Activated CD4-positive, alpha-beta memory T cell treated with anti-CD3 and anti-CD28 coated beads for 36 hours (primary cell): Measurements from ENCODE around the gene OSM. TPM values are rescaled to one million over a fixed set of nuclear protein-coding genes. Genes with fewer than 3 reads are reported as not detected.

Source experiments
- CTCF ChIA-PET: fragments of 350-600 bp; sonication (Branson Sonifier 250); formaldehyde crosslinking; loops from one replicate; lab custom pipeline; 2021; ENCODE audit warnings: antibody characterized with exemption, inconsistent platforms; lab: Charles Lee
- POLR2A ChIA-PET: fragments of 350-600 bp; sonication (Branson Sonifier 250); formaldehyde crosslinking; loops from one replicate; lab custom pipeline; 2021; ENCODE audit warnings: antibody characterized with exemption; lab: Charles Lee
- DNase-seq: peaks from one replicate; pipeline ENCODE4 v3.0.0-alpha.2; 2020
- H3K27ac Mint-ChIP-seq: one replicate; pipeline ENCODE4 v1.8.0; 2021; ENCODE audit warnings: mixed read lengths
- H3K27me3 Mint-ChIP-seq: one replicate; pipeline ENCODE4 v1.8.0; 2021; ENCODE audit warnings: mixed read lengths
- H3K36me3 Mint-ChIP-seq: one replicate; pipeline ENCODE4 v1.8.0; 2021; ENCODE audit warnings: mixed read lengths
- H3K4me1 Mint-ChIP-seq: one replicate; pipeline ENCODE4 v1.8.0; 2021; ENCODE audit warnings: low read depth, mixed read lengths
- H3K4me3 Mint-ChIP-seq: one replicate; pipeline ENCODE4 v1.8.0; 2021; ENCODE audit warnings: mild to moderate bottlenecking, mixed read lengths
- H3K9me3 Mint-ChIP-seq: one replicate; pipeline ENCODE4 v1.8.0; 2021; ENCODE audit warnings: mixed read lengths
- intact Hi-C: fragments of 100-400 bp; cut with micrococcal nuclease; formaldehyde crosslinking; loops from one replicate; pipeline ENCODE4 v1.15.1; 2023
- total RNA-seq, 2 experiments: library from RNA; stranded (reverse); gene quantifications; one replicate each; pipeline ENCODE4 v1.2.3, GENCODE V29; 2021

The OSM gene
- total RNA-seq, 2 experiments from 2014 or later, result 39.6 to 41.2 TPM

DNA sequence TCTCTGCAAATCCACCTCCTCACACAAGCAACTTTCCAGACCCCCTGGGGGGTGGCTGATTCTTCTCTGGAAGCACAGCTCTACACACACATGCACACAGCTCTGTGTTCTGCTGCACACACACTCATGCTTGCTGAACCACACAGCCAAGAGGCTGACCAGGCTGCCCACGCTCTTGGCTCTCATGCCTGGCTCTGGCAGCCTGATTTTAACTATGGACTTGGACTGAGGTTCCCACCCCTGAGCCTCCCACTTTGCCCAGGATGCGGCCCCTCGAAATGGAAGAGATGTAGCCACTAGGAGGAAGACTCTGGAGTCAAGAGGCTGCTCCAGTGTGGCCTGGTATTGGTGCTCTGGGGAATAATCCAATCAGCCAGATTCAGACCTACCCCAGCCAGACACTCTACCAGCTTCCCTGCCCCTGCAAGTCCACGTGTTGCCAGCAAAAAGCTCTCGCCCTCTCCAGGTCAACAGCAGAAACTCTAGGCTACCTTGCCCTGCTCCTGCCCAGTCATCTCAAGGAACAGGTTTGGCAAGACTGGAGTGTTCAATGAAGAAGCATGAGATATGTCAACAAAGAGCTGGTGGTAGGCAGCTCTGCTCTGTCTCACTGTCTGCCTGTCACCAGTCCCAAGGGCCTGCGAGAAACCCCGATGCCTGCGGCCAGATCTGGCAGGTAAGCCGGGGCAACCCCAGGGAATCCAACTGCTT lies 31.5 kb upstream of the OSM start:
- intact Hi-C loops, result no loop called here
- Mint-ChIP-seq H3K36me3 (peaks cover 17% of the 10 kb centered on the region), H3K27me3 (no peaks in the 10 kb centered on the region), H3K9me3 (no peaks in the 10 kb centered on the region), H3K27ac (peak overlapping the region; percentile 51), H3K4me1 (peaks cover 68% of the 10 kb centered on the region), H3K4me3 (no peak overlapping the region)
- DNase-seq, result no peak
- POLR2A ChIA-PET, result interaction anchor here (1.0 kb wide), 1 partner anchor 16 kb away, joined by 3 read pairs; no protein-coding TSS in a partner anchor
- CTCF ChIA-PET, result interaction anchor here (2.5 to 3.2 kb wide), 2 partner anchors 9 to 10 kb away, joined by 14 to 25 read pairs; partner anchors contain the start of gene CASTOR1

DNA sequence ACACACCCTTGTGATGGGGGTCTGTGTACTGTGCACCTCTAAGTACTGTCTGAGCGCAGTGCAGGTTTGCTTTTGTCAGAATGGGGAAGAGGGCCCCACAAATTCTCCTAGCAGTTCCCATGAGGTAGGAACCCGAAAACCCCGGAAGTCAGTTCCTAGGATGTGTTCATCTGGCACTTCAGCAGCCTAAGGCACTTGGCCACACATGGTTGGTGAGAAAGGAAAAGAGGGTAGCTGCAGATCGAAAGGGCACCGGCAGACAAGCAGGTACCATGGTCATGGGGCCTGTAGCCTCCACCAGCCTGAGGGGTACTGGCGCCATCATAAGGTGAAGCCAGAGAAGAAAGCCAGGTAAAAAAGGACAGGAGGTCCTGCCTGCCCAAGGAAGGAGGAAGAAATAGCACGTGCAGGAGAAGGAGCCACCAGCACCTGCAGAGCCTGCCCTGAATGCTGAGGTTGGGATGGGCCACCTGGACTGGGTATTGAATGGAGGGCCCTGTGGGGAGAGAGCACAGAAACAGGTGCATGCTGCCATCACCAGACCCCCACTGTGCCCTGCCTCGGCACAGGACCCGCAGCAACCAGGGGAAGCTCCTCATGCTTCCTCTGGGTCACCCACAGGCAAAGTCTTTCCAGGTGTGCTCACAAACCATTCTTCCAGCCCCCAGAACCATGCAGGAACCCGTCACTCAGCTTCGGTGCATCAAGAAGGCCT lies 30.8 kb upstream of the OSM start:
- Mint-ChIP-seq H3K4me1 (peaks cover 60% of the 10 kb centered on the region), H3K27me3 (no peaks in the 10 kb centered on the region), H3K4me3 (no peak overlapping the region), H3K36me3 (peaks cover 19% of the 10 kb centered on the region), H3K27ac (peak overlapping the region; percentile 61), H3K9me3 (no peaks in the 10 kb centered on the region)
- POLR2A ChIA-PET, result no interaction called here
- CTCF ChIA-PET, result interaction anchor here (2.5 kb wide), 1 partner anchor 10 kb away, joined by 14 read pairs; no protein-coding TSS in a partner anchor
- no peak for DNase-seq
- intact Hi-C loops, result no loop called here

DNA sequence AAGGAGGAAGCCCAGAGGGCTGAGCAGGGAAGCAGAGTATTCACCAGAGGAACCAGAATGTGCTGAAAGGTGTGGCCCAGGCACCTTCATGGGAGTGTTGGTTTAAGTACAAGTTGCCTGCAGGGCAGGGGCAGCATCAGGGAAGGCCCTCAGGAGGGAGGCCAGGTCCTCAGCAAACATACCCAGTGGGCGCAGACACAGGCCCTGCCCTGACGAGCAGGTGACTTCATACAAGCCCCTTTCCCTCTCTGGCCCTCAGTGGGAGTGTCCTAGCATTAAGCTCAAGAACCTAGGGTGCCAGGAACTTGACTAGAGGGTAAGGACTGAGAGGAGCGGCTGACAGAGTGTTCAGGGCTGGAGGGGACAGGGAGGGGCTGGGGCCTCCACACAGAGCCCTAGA lies 30.2 kb upstream of the OSM start:
- Mint-ChIP-seq H3K27me3 (no peaks in the 10 kb centered on the region), H3K4me3 (no peak overlapping the region), H3K36me3 (peaks cover 19% of the 10 kb centered on the region), H3K27ac (peak overlapping the region; percentile 61), H3K9me3 (no peaks in the 10 kb centered on the region), H3K4me1 (peaks cover 54% of the 10 kb centered on the region)
- ChIA-PET POLR2A (no interaction called here), CTCF (interaction anchor here (2.1 to 2.5 kb wide), 2 partner anchors 9 to 90 kb away, joined by 5 to 14 read pairs; partner anchors contain the start of gene RNF215)
- no peak for DNase-seq
- intact Hi-C loops, result no loop called here

DNA sequence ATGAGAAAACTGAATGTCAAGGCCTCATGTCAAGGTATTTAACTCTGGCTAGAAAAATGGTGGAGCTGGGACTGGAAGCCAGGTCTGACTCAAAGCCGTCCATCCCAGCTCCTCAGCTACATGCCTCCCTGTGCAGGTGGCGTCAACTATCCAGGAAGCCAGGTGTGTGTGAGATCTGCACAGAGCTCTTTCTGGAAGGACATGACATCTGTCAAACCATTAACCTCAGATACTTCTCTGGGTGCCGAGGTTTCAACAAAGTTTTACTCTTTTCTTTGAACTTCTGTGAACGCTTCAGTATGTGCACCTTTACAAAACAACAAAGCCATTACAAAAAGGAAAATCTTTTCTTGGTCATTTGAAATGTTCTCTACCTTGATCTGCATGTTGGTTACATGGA lies 29.7 kb upstream of the OSM start:
- no peaks in the 10 kb centered on the region for H3K9me3 Mint-ChIP-seq
- intact Hi-C loops, result no loop called here
- no peak overlapping the region for H3K4me3 Mint-ChIP-seq
- peaks cover 16% of the 10 kb centered on the region for H3K36me3 Mint-ChIP-seq
- POLR2A ChIA-PET, result interaction anchor here (0.5 kb wide), 1 partner anchor 449 kb away, joined by 3 read pairs; no protein-coding TSS in a partner anchor
- peak overlapping the region; percentile 61 for H3K27ac Mint-ChIP-seq
- H3K4me1 Mint-ChIP-seq, result peaks cover 49% of the 10 kb centered on the region
- no peak for DNase-seq
- CTCF ChIA-PET, result interaction anchor here (1.2 to 2.5 kb wide), 3 partner anchors 8 to 96 kb away, joined by 3 to 14 read pairs (median 5); partner anchors contain the start of gene RNF215
- H3K27me3 Mint-ChIP-seq, result no peaks in the 10 kb centered on the region

DNA sequence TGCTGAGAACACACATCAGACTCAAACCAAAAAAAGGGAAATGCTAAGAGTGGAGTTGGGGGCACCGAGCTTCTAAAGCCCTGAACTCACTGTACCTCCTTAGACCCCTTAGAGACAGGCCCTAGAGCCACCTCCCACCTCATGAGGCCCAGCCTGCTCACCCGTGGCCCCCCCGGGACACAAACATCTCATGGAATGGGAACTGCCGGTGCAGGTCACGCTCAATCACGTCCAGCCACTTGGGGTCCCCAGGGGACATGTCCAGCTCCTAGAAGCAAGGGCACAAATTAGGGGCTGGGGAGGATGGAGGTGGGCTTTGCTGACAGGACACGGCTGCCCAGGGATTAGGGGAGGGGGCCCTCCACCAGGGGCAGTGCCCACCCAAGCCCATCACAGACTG lies 28.9 kb upstream of the OSM start:
- no peak overlapping the region for H3K27ac Mint-ChIP-seq
- no peak for DNase-seq

DNA sequence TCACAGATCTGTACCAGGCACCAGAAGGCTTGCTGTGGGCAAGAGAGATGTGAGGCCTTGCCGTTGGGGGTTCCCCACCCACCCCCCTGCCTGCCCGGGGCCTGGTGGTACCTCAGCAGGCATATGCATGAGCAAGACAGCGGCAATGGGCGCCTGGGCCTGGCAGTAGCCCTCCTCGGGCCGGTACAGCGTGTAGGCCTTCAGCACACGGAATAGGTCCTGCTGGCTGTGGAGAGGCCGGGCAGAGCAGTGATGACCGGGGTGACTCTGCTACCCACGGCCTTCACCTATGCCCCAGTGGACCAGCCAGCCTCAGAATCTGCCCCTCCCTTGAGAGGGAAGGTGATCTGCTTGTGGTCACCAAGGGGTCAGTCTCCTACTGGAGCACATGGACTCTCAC lies 28.2 kb upstream of the OSM start:
- no peak for DNase-seq
- Mint-ChIP-seq H3K9me3 (no peaks in the 10 kb centered on the region), H3K4me1 (peaks cover 44% of the 10 kb centered on the region), H3K36me3 (peaks cover 10% of the 10 kb centered on the region), H3K27ac (no peak overlapping the region), H3K4me3 (no peak overlapping the region), H3K27me3 (no peaks in the 10 kb centered on the region)
- ChIA-PET CTCF (interaction anchor here (2.1 kb wide), 1 partner anchor 92 kb away, joined by 5 read pairs; the partner anchor contains the start of gene RNF215), POLR2A (interaction anchor here (1.6 kb wide), 1 partner anchor 10 kb away, joined by 4 read pairs; no protein-coding TSS in a partner anchor)
- intact Hi-C loops, result no loop called here

More for the DNA sequence above, 28.9 kb upstream of the OSM start:
- Mint-ChIP-seq H3K36me3 (peaks cover 10% of the 10 kb centered on the region), H3K4me3 (no peak overlapping the region), H3K9me3 (no peaks in the 10 kb centered on the region), H3K27me3 (no peaks in the 10 kb centered on the region), H3K4me1 (peaks cover 42% of the 10 kb centered on the region)
- intact Hi-C loops, result no loop called here
- ChIA-PET POLR2A (interaction anchor here (0.5 kb wide), 1 partner anchor 450 kb away, joined by 3 read pairs; no protein-coding TSS in a partner anchor), CTCF (interaction anchor here (1.2 to 2.5 kb wide), 3 partner anchors 8 to 96 kb away, joined by 3 to 14 read pairs (median 5); partner anchors contain the start of gene RNF215)

DNA sequence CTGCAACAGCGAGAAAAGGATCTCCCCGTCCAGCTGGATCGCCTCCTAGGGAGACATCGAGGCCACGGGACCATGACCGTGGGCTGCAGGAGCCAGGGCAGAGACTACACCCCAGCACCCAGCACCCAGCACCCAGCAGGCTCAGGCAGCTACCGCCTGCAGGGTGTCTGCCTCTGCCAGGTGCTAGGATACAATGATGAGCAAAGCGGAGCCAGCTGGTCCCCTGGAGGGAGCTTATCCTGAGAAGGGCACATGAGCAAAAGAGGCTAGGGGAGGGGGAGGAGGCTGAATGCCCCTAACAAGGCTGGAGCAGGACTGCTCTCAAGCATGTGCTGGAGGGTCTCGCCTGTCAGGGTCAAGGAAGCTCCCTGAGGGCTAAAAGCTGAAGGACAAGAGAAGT lies 27.4 kb upstream of the OSM start:
- Mint-ChIP-seq H3K4me1 (peaks cover 42% of the 10 kb centered on the region), H3K27me3 (no peaks in the 10 kb centered on the region), H3K36me3 (peaks cover 7% of the 10 kb centered on the region), H3K4me3 (no peak overlapping the region), H3K9me3 (no peaks in the 10 kb centered on the region), H3K27ac (no peak overlapping the region)
- DNase-seq, result no peak
- CTCF ChIA-PET, result no interaction called here
- POLR2A ChIA-PET, result interaction anchor here (1.6 kb wide), 1 partner anchor 11 kb away, joined by 4 read pairs; no protein-coding TSS in a partner anchor
- intact Hi-C loops, result no loop called here

DNA sequence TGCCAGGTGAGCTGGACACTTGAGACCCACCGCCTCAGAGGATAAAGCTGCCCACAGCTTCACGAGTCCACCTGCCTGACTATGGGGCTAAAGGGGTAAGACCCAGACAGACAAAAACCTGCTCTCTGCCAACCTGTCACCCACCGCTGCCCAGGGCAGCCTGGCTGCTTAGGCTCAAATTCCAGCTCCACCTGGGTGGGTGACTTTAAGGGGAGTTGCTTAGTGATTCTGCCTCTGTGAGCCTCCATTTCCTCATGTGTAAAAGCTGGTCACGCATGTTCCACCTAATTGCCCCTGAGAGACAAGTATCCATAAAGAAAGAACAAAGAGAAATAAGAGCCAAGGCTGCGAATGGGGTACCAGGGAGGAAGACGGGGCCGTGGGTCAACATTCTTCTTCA lies 26.4 kb upstream of the OSM start:
- no peak for DNase-seq
- no peak overlapping the region for H3K4me3 Mint-ChIP-seq
- ChIA-PET CTCF (interaction anchor here (6.8 kb wide), 1 partner anchor 95 kb away, joined by 414 read pairs; the partner anchor contains the start of gene RNF215), POLR2A (interaction anchor here (1.2 kb wide), 1 partner anchor 92 kb away, joined by 3 read pairs; no protein-coding TSS in a partner anchor)
- intact Hi-C loops, result no loop called here
- no peaks in the 10 kb centered on the region for H3K9me3 Mint-ChIP-seq
- peaks cover 38% of the 10 kb centered on the region for H3K4me1 Mint-ChIP-seq
- H3K27ac Mint-ChIP-seq, result no peak overlapping the region
- peaks cover 7% of the 10 kb centered on the region for H3K36me3 Mint-ChIP-seq
- no peaks in the 10 kb centered on the region for H3K27me3 Mint-ChIP-seq

DNA sequence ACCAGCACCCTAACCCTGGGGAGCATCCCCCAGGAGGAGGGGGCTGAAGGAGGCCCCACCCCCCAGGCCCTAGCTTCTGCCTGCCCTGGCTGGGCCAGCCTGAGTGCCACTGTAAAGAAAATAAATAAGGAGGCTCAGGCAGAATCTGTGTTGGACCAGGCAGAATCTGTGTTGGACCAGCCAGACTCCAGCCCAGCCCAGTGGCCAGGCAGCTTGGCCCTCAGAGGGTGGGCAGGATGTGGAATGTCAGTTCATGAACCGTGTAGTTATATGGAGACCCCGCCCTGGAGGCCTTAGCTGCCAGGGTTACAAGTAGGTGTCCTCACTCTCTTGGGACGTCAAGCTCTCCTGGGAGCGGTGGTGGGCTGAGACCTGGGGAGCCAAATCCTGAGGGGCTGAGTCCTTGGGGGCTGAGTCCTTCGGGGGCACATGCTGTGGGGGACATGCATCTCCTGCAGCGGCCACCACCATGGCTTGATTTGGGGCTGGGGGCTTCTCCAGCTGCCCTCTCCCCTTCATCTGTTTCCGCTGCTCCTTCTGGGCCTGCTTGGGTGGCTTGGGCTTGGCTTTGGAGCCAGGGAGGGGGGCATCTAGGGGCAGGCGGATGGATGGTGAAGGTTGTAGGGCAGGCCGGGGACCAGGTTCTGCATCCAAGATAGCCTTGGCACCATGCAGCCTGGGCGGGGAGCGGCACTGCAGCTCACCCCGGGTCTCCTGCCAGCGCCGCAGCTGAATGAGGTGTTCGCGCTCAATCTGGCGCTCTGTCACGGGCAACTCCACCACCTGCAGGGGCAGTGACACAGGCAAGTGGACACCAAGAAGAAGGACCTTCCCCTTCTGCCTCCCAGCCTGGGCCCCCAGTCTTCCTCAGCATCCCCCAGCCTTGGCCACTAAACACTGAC lies 25.7 kb upstream of the OSM start:
- ChIA-PET POLR2A (interaction anchor here (1.2 to 2.8 kb wide), 2 partner anchors 10 to 92 kb away, joined by 3 to 11 read pairs; no protein-coding TSS in a partner anchor), CTCF (interaction anchor here (1.2 to 6.8 kb wide), 3 partner anchors 8 to 96 kb away, joined by 3 to 414 read pairs (median 8); partner anchors contain the start of gene RNF215)

DNA sequence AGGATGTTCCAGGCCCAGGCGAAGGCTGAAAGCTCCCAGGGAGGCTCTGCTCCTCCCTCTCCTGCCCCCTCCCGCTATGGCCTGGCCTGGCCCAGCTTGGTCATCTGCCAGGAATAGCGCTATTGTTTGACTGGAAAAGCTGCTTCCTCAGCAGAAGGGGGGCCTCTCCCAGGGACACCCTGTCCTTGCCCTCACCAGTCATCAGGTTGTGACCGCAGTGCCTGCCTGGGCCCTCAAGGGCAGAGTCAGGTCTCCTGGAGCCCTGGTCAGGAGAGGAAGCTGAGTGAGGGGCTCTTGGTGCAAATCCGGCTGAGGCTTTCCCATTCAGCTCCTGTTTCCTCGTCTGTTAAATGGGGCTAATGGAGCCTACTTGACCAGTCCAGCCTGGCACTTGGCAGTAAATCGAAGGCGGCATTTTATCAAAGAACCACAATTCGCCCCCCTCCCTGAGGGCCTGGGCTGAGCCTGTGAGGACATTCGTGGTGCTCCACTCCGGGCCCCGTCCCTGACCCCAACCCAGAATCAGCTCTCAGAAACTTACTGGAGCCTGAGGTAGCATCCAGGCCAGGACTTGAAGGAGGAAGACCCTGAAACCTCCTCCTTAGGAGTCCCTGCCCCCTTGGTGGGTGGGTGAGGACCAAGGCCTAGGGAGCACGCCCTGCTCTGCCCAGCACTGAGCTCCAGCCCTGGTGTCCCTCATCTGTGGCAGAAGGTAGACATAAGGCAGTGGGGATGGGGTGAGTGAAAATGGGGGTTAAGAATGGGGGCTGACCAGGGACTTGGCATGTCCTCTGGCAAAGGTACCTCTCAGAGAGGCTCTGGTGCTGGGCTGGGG lies 24.6 kb upstream of the OSM start:
- peaks cover 31% of the 10 kb centered on the region for H3K4me1 Mint-ChIP-seq
- ChIA-PET CTCF (interaction anchor here (1.2 to 9.4 kb wide), 7 partner anchors 9 to 183 kb away, joined by 3 to 414 read pairs (median 77); partner anchors contain the start of genes OSM, RNF215 and TBC1D10A), POLR2A (interaction anchor here (0.9 to 2.8 kb wide), 5 partner anchors 11 to 96 kb away, joined by 3 to 11 read pairs (median 3); partner anchors contain the start of genes RNF215 and TBC1D10A)
- no peaks in the 10 kb centered on the region for H3K27me3 Mint-ChIP-seq
- no peak for DNase-seq
- no peak overlapping the region for H3K4me3 Mint-ChIP-seq
- H3K9me3 Mint-ChIP-seq, result no peaks in the 10 kb centered on the region
- peaks cover 9% of the 10 kb centered on the region for H3K36me3 Mint-ChIP-seq
- intact Hi-C loops, result no loop called here
- H3K27ac Mint-ChIP-seq, result peak overlapping the region; percentile 8

More for the DNA sequence above, 25.7 kb upstream of the OSM start:
- Mint-ChIP-seq H3K9me3 (no peaks in the 10 kb centered on the region), H3K4me1 (peaks cover 36% of the 10 kb centered on the region), H3K36me3 (peaks cover 7% of the 10 kb centered on the region), H3K27ac (no peak overlapping the region), H3K27me3 (no peaks in the 10 kb centered on the region), H3K4me3 (no peak overlapping the region)
- no peak for DNase-seq
- intact Hi-C loops, result no loop called here
